HFF-Myc (cell line): ENCODE results near the gene SLC2A13.

ENCODE experiments used
- DNase-seq: peaks from one replicate; pipeline ENCODE4 v3.0.0-alpha.2; 2011; ENCODE audit warnings: low read depth; ENCODE audit errors: extremely low read depth
- H3K4me3 ChIP-seq: replicated peaks from 2 replicates; pipeline ENCODE4 v1.5.1; 2011; ENCODE audit warnings: low read depth, mild to moderate bottlenecking, control low read depth, low read length
- TF ChIP-seq, protein P1 (sequence below): IDR thresholded peaks from 2 replicates; pipeline ENCODE4 v1.5.1; 2012; ENCODE audit warnings: mild to moderate bottlenecking, low read depth, low read length, control low read depth; ENCODE audit errors: missing control alignments

SLC2A13 gene

DNA sequence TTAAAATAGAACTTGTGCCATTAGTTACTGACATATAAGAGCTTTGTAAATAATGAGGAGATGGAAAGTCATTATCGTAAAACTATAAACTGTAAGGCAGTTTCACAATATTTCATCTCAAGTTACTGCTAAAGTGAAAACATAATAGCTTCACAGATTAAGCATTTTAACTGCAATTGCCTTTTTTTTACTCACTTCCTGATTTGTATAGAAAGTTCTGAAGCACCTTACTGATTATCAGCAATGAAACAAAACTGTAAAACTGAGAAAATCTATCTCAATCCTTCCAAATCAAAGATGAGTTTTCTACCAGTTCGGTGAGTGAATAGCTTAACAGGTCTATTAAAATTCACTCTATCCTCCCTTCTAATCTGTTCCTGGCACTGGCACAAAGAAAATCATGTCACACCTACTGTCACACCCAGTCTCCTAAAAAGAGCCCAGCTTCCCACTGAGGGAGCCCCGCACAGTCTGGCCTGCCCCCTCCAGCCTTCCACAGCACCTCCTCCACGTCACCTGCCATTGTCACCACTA is 324.9 kb downstream of the SLC2A13 start:
- TF ChIP-seq, protein P1, sequence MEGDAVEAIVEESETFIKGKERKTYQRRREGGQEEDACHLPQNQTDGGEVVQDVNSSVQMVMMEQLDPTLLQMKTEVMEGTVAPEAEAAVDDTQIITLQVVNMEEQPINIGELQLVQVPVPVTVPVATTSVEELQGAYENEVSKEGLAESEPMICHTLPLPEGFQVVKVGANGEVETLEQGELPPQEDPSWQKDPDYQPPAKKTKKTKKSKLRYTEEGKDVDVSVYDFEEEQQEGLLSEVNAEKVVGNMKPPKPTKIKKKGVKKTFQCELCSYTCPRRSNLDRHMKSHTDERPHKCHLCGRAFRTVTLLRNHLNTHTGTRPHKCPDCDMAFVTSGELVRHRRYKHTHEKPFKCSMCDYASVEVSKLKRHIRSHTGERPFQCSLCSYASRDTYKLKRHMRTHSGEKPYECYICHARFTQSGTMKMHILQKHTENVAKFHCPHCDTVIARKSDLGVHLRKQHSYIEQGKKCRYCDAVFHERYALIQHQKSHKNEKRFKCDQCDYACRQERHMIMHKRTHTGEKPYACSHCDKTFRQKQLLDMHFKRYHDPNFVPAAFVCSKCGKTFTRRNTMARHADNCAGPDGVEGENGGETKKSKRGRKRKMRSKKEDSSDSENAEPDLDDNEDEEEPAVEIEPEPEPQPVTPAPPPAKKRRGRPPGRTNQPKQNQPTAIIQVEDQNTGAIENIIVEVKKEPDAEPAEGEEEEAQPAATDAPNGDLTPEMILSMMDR = no peak
- DNase-seq = no peak
- no peak overlapping the region for H3K4me3 ChIP-seq

DNA sequence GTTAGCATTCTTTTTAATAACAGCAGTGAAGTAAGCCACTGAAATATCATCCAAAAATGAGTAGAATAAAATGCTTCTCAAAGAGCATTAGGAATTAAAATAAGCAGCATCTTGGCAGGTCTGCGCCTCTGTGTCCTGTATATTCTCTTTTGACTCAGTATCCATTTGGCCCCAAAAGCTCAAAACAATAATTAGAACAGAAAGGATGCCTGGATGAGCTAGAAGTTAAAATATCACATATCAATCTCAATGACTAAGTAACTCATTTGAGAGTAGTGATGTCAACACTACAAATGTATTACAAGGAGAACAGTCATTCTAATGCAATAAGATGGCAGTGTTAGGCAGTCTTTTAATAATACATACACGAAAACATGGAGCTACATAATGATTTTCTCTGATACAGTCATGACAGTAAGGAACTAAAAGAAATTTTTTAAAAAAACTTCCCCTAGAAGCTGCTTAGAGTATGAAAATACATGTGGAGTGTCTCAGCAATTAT is 325.4 kb downstream of the SLC2A13 start:
- DNase-seq = no peak
- TF ChIP-seq, protein P1 = no peak
- no peak overlapping the region for H3K4me3 ChIP-seq

DNA sequence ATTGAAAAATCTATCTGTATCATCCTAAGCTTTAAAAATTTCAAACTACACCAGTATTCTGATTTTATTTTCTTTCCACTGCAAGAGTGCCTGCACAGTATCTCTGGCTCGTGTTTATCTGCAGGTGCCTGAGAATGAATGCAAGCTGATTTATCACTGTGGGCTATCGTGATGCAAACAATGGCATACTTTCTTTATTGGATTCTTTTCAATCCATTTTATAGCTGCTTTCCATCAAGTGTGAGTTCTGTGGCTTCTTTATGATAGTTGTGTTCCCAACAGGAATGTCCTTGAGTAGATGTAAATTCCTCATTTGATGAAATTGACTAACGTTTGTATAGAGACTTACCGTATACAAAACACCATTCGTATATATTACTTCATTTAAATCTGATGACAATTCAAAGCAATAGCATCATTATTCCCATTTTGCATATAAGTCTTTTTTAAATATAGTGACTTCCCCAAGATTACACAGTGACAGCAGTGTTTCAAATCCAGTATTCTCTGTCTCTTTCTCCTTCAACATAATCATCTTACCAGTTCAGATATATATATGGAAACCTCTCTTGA is 326.0 kb downstream of the SLC2A13 start:
- TF ChIP-seq, protein P1 = no peak
- no peak for DNase-seq
- H3K4me3 ChIP-seq = no peak overlapping the region

DNA sequence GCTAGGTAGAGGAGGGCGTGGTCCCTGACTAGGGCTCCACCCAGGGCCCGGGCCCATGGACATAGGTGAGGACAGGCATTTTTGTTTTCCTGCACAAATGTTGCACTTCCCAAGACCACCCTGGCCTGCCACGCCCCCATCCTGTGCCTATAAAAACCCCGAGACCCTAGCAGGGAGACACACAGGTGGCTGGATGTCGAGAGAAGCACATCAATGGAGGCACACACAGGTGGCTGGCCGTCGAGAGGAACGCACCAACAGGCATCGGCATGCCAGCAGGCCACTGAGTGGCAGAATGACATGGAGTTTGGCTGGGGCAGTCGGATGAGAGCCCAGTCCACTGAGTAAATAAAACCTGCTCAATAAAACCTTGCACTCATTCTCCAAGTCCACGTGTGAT is 328.4 kb downstream of the SLC2A13 start:
- no peak overlapping the region for H3K4me3 ChIP-seq
- TF ChIP-seq, protein P1 = no peak
- DNase-seq = no peak

DNA sequence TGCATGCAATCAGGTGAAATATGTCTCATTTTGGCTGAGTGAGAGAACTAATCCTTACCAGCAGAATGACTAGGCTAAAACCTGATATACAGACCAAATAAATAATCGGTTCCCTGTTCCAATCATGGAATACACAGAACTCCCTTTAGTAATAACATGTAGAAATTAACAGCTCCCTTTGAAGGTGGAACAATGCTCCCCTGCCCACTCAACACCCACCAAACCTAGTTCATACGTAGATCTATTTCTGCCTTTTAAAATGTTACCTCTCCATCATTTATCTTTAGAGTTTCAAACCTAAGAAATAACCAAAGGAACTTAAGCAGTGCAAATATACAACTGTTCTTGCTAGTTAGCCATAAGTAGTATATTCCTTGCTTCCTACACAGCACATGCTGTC is 332.6 kb downstream of the SLC2A13 start:
- TF ChIP-seq, protein P1 = no peak
- H3K4me3 ChIP-seq = no peak overlapping the region
- DNase-seq = no peak

DNA sequence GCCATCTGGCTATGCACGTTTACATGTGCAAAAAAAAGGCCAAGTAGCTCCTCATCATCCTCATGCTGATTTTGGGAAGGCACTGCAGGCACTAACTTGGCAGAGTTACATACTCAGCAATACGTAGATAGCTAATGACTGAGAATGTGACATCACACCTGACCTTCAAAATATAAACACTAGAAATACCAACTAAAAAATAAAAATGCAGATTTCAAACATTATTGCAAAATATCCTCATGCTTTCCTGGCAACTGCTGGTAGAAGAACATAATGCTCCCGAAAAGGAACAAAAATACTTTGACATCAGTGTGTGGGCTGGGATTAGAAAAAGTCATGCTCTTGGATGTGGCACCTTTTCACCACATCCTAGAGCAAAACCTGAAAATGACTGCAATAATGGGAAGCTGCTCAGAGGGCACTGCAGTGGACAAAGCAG is 333.0 kb downstream of the SLC2A13 start:
- DNase-seq = no peak
- no peak overlapping the region for H3K4me3 ChIP-seq
- TF ChIP-seq, protein P1 = no peak
